HG02642 (cell line): ENCODE measurements around the gene KLHL22.
A peak's percentile ranks its signal among the peaks of the same experiment; 100 is the strongest.
"Not testable (repeated sequence)": the region's sequence is repeated elsewhere in the genome, so short reads cannot be mapped to it uniquely, and the experiment has no call there.

Experiments used
- ATAC-seq: cut with Tn5 transposase; IDR thresholded peaks from one replicate; pipeline ENCODE4 v1.9.1; 2021; ENCODE audit warnings: mild to moderate bottlenecking; ENCODE audit not compliant: unreplicated experiment, poor library complexity

Gene KLHL22

GRCh38 chr22:20506543-20507252, 11.1 kb upstream of the KLHL22 start:
- ATAC-seq, result no peak

GRCh38 chr22:20504293-20504922, 8.8 kb upstream of the KLHL22 start:
- ATAC-seq, result not testable (repeated sequence)

DNA sequence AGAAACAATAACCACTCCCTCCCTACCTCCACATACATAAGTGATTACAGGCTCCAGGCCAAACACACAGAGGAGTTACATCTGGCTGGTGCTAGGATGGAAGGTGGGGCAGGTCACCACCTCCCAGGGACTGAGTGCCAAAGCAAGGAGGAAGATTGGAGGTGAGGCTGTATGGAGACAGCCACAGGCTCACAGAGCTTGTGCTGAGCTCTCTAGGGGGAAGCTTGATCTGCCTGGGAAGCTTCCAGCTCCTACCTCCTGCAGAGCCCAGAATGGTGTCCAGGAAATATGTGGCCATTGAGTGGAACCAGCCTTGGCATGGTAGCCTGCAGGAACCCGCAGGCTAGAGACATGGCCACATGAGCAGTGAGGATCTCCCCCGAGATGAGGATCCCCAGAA, 8.2 kb upstream of the KLHL22 start:
- ATAC-seq, result no peak

DNA sequence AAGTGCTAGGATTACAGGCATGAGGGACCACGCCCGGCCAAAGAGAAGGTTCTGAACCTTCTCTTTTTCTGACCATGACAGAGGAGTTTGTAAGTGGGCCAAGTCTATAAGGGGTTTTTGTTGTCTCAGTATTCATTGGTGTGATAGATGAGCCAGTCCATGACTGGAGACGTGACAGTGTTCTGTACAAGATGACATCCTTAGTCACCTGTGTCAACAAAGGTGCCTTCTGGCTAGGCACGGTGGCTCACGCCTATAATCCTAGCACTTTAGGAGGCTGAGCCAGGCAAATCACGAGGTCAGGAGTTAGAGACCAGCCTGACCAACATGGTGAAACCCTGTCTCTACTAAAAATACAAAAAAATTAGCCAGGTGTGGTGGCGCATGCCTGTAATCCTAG, 4.2 kb upstream of the KLHL22 start:
- ATAC-seq, result no peak

DNA sequence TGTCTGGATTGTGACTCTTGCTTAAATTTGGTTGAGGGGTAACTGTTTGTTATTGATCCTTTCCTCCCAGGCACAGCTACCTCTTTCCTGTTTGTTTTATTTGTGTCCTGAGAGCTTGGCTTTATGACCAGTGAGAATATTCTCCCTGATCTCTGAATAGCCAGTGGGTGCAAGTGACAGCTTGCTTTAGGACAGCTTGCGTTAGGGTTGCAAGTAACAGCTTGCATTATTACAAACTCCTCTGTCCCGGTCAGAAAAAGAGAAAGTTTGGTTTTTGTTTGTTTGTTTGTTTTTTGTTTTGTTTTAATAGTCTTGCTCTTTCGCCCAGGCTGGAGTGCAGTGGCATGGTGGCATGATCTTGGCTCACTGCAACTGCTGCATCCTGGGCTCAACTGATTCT, 3.3 kb upstream of the KLHL22 start:
- no peak for ATAC-seq

- ATAC-seq, result no peak
Observed at GRCh38 chr22:20497426-20497825, 1.8 kb upstream of the KLHL22 start.

DNA sequence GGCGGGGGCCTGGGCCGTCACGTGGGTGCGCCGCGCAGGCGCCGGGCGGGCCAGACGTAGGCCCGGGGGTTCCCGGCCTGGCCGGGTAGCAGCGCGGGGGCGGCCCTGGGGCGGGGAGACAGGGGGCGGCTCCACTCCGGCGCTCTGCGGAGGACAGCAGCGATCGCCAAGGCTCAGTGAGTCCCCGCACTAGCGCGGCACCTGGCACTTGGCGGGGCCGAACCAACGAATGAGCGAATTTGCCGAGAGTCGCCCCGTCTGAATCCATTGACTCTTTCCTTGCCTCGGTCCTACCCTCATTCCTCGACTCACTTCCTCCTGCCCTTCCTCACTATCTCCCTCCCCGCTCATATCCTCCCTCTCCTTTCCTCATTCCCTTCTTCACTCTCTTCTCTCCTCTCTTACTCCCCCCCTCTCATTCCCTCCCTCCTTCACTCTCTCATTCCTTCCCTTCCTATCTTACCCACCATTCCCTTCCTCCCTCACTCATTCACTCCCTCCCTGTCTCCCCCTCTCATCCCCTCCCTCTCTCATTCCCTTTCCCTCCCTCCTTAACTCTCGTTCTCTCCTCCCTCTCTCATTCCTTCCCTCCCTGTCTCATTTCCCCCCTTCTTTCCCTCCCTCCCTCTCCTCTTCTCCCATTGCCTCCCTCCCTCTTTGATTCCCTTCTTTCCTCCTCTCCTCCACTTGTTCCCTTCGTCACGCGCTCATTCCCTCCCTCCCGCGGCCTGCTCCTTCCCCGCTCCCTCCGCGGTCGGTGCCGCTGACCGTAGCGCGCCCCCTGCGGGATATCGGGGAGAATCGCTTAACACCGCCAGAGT, 476 bp upstream of the KLHL22 start:
- peak; percentile 84 for ATAC-seq

DNA sequence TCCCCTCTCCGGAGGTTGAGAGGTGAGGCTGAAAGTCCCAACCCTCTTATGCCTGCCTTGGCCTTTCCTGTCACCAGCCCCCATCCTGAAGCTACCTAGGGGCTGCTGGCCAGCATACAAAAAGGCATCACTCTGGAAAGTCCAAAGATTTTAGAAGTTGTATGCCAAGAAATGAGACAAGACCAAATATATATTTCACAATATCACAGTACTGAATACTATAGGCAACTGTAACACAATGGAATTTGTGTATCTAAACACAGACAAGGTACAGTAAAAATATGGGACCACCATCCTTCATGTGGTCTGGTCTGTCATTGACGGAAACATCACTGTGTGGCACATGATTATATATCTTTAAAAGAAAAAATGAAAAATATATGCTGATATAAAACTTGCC, 4.2 kb downstream of the KLHL22 start:
- no peak for ATAC-seq

DNA sequence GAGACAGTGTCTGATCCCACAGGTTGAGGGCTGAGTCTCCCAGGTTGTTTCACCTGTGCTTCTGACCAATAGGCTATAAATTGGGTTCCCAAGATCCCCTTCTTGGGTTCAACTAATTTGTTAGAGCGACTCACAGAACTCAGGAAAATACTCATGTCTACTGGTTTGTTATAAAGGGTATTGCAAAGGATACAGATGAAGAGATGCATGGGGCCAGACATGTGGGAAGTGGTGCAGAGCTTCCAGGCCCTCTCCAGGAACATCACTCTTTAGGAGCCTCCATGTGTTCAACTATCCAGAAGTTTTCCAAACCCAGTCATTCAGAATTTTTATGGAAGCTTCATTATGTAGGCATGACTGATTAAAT, 4.7 kb downstream of the KLHL22 start:
- no peak for ATAC-seq

- no peak for ATAC-seq
Observed at GRCh38 chr22:20490183-20490940, 5.2 kb downstream of the KLHL22 start.

DNA sequence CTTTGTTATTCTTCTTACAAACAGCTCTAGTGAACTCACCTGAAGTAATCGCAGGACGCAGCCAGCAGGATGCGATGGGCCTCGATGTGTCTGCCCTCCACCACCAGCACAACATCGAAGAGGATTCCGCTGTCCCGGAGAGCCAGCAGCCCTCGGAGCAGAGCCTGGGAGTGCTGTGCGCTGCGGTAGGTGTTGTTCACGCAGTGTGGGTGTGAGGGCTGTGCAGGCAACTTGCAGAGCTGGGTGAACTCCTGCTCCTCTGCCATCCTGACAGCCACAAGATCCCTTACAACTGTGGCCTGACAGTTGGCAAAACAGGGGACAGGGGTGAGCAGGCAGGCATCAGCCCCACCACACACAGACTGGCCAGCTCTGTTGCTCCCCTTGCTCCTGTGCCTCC, 6.6 kb downstream of the KLHL22 start:
- ATAC-seq, result no peak

GRCh38 chr22:20487715-20488114, 7.9 kb downstream of the KLHL22 start:
- ATAC-seq, result no peak

- ATAC-seq, result no peak
Observed at GRCh38 chr22:20486229-20486628, 9.4 kb downstream of the KLHL22 start.

GRCh38 chr22:20484948-20485683, 10.5 kb downstream of the KLHL22 start:
- no peak for ATAC-seq

- no peak for ATAC-seq
Observed at GRCh38 chr22:20483771-20484170, 11.8 kb downstream of the KLHL22 start.

DNA sequence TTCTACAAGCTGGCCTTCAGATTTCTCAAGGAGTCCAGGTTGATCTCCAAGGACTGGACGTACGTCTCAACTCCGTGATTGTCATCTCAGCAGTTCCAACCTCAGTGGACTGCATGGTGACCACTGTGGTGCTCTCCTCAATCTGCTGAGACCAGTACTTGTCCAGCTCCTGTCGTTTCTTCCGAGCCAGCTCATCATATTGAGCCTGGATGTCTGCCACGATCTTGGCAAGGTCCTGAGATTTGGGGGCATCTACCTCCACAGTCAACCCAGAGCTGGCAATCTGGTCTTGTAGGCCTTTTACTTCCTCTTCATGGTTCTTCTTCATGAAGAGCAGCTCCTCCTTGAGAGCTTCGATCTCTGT, 12.5 kb downstream of the KLHL22 start:
- not testable (repeated sequence) for ATAC-seq

DNA sequence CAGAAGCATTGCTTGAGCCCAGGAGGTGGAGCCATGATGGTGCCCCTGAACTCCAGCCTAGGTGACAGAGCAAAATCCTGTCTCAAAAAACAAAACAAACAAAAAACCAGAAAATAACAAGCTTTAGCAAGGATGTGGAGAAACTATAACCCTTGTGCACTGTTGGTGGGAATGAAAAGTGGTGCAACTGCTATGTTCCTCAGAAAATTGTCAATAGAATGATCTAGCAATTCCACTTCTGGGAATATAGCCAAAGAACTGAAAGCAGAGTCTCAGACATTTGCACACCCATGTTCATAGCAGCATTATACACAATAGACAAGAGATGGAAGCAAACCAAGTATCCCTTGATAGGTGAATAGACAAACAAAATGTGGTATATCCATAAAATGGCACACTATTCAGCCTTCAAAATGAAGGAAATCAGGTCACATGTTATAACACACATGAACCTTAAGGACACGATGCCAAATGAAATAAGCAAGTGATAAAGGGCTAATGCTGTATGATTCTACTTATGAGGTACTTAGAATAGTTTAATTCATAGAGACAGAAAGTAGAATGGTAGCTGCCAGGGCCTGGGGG, 15.9 kb downstream of the KLHL22 start:
- ATAC-seq, result no peak

GRCh38 chr22:20478059-20478458, 17.5 kb downstream of the KLHL22 start:
- not testable (repeated sequence) for ATAC-seq

DNA sequence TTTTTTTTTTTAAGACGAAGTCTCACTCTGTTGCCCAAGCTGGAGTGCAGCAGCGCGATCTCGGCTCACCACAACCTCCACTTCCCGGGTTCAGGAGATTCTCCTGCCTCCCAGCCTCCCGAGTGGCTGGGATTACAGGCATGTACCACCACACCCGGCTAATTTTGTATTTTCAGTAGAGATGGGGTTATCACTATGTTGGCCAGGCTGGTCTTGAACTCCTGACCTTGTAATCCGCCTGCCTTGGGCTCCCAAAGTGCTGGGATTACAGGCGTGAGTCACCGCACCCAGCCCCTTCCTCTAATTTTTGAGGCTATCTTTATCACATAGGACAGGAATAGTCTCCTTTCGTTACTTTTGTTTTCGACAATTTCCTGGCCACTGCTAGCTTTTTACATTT, 20.0 kb downstream of the KLHL22 start:
- not testable (repeated sequence) for ATAC-seq

DNA sequence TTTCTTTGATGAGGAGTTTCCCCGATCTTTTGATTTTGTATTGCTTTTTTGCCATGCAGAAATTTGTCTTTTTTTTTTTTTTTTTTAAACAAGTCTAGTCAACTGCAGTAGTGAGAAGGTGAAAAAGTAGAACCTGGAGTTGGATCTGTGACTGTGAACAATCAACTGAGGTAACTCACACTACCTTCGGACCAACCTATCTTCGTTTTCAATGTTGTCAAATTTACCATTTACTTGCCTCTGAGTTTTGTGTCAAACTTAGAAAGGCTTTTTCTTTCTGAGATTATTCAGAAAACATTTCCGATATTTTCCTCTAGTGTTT, 20.5 kb downstream of the KLHL22 start:
- no peak for ATAC-seq
